ENCODE data around the gene URB2.
"Not testable (repeated sequence)": the region's sequence is repeated elsewhere in the genome, so short reads cannot be mapped to it uniquely, and the experiment has no call there.

Gene URB2

DNA sequence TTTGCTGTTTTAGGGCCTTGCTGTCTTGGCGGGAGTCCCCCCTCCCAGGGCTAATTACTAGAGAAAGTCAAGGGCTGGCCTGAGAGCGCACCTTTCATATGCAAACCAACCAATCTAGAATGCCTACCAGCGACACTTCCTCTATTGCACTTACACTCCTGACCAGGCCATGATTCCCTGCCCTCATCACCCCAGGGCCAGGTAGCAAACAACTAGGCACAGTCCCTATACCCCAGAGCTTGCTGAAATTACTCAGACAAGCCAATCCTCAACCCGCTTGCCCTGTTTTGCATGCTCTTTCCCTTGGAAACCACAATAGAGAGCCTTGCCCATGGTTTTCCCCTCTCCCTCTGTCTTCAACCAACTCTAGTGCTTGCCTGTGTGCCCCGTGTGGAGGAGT is 70.3 kb downstream of the URB2 start:
- DNase-seq, result no peak

DNA sequence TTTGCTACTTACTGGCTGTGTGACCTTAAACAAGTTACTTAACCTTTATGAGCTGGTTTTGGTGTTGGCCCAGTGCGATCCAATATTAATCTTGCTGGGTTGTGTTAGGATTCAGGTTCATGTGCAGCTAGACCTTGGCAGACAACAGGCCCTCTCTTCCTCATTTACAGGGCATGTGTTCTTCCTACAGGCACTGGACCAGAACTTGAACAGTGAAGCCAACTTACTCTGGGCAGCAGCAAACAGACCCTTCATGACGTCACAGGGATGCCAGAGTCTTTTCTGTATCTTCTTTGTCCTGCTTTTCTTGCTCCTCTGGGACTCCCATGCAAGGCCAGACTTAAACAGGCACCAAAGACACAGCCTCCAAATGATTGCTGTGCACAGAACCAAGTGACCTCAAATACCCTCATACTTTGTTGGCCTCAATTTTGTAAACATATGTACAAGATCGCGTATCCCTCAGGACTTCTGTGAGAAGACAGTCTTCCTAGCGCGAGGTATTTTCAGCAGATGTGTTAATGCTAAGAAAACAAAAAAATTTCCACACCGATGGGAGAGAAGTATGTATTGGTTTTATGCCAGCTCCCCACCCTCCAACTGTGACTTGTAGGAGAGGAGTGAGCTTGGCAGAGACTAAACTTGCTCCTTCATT is 73.7 kb downstream of the URB2 start:
- no peak for DNase-seq

DNA sequence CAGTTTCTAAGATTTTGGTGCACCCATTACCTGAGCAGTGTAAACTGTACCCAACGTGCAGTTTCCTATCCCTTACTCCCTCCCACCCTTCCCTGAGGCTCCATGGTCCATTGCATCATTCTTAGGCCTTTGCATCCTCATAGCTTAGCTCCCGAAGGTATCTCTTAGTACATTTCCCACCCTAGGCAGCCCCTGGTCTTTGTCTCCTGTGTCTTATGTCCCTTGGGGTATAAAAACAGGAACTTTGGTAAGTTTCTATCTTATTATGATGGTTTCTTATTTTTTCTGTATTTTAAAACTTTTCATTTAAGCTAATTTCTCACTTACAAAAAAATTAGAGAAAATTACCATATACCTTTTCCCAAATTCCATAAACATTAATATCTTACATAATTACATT is 78.1 kb downstream of the URB2 start:
- DNase-seq, result no peak

GRCh38 chr1:229705152-229705551 is 79.1 kb downstream of the URB2 start:
- not testable (repeated sequence) for DNase-seq

GRCh38 chr1:229707127-229707526 is 81.1 kb downstream of the URB2 start:
- not testable (repeated sequence) for DNase-seq

GRCh38 chr1:229709500-229710013 is 83.5 kb downstream of the URB2 start:
- DNase-seq, result no peak

Measured in KG1 (cell line).